ENCODE measurements around the gene TICAM1.
"Not testable (repeated sequence)": the region's sequence is repeated elsewhere in the genome, so short reads cannot be mapped to it uniquely, and the experiment has no call there.

GRCh38 chr19:4792866-4793195 lies 38.7 kb downstream of the TICAM1 start:
- not testable (repeated sequence) for TF ChIP-seq CBX5, YY1 (IDR thresholded peaks at IDR 0.05; ENCODE audit: low read depth, low read length)

Data from H1 (cell line).